ENCODE results near the gene KMT2E. TPM values are rescaled to one million over a fixed set of nuclear protein-coding genes. Genes with fewer than 3 reads are reported as not detected.
"Not testable (repeated sequence)": the region's sequence is repeated elsewhere in the genome, so short reads cannot be mapped to it uniquely, and the experiment has no call there.

The KMT2E gene
- total RNA-seq, 1 experiment from 2014 or later = 68.1 TPM

DNA sequence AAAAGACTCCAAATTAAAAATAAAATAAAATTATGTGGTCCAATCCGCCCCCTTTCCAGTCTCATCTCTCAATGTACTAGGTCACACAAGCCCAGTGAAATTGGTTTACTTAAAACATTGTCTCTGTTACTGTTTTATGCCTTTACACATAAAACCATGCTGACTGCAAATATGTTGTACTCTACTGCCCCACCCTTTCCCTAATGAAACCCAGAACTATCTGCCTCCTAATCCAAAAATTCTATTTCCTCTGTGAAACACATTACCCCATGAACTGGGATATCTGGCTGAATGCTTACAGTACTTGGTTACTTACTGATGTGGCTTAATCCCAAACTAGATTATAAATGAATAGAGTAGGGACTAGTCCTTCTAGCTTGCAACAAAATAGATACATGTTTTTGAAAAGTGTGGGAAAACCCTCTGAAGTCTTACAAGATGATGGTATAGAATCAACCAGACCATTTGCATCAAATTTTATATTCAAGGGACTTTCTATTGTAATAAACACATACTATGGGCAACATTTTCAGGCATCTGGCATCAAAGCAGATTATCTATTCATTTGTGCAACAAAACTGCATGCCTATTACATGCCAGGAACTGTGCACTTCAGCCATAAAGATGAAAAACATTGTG is 10.0 kb upstream of the KMT2E start:
- CTCF ChIA-PET = no interaction called here
- Histone ChIP-seq H3K27me3 (ENCODE audit: insufficient read depth, low read depth) (no peaks in the 10 kb centered on the region), H3K4me1 (replicated peaks; ENCODE audit: insufficient read depth) (peaks cover 39% of the 10 kb centered on the region), H3K36me3 (ENCODE audit: low read depth) (peaks cover 38% of the 10 kb centered on the region), H3K4me2 (peak overlapping the region; percentile 13; the same call in 1 of the 2 replicates), H3K4me3 (no peak overlapping the region), H4K20me1 (ENCODE audit: insufficient read depth) (peaks cover 100% of the 10 kb centered on the region), H3F3A (ENCODE audit: insufficient read depth, low read depth) (peaks cover 19% of the 10 kb centered on the region; the same call in 1 of the 2 replicates), H3K79me2 (ENCODE audit: low read depth) (peaks cover 100% of the 10 kb centered on the region), H3K9me3 (ENCODE audit: insufficient read depth, low read depth) (no peaks in the 10 kb centered on the region), H3K27ac (no peak overlapping the region), H3K9me2 (ENCODE audit: insufficient read depth) (no peaks in the 10 kb centered on the region), H2AFZ (no peak overlapping the region)
- POLR2A ChIA-PET (ENCODE audit: unreplicated experiment) = no interaction called here
- intact Hi-C loops (cut with micrococcal nuclease; ENCODE audit: unreplicated experiment) = no loop called here
- no TSS peak for BruUV-seq (replicated peaks)
- no peak for DNase-seq
- TF ChIP-seq, protein P1, sequence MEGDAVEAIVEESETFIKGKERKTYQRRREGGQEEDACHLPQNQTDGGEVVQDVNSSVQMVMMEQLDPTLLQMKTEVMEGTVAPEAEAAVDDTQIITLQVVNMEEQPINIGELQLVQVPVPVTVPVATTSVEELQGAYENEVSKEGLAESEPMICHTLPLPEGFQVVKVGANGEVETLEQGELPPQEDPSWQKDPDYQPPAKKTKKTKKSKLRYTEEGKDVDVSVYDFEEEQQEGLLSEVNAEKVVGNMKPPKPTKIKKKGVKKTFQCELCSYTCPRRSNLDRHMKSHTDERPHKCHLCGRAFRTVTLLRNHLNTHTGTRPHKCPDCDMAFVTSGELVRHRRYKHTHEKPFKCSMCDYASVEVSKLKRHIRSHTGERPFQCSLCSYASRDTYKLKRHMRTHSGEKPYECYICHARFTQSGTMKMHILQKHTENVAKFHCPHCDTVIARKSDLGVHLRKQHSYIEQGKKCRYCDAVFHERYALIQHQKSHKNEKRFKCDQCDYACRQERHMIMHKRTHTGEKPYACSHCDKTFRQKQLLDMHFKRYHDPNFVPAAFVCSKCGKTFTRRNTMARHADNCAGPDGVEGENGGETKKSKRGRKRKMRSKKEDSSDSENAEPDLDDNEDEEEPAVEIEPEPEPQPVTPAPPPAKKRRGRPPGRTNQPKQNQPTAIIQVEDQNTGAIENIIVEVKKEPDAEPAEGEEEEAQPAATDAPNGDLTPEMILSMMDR (conservative IDR thresholded peaks at IDR 0.05) = no peak
- TF ChIP-seq EZH2 (IDR thresholded peaks at IDR 0.05; ENCODE audit: low read depth) = no peak

DNA sequence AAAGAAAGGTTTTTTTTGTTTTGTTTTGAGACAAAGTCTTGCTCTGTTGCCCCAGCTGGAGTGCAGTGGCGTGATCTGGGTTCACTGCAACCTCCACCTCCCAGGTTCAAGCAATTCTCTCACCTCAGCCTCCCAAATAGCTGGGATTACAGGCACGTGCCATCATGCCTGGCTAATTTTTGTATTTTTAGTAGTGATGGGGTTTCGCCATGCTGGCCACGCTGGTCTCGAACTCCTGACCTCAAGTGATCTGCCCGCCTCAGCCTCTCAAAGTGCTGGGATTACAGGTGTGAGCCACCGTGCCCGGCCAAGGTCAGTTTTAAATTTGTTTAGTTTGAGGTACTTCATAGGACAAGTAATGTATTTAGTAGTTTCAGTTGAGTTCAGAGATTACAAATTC is 9.0 kb upstream of the KMT2E start:
- Histone ChIP-seq H3K79me2 (ENCODE audit: low read depth) (peaks cover 100% of the 10 kb centered on the region), H4K20me1 (ENCODE audit: insufficient read depth) (peaks cover 100% of the 10 kb centered on the region)
- not testable (repeated sequence) for BruUV-seq (replicated peaks)

DNA sequence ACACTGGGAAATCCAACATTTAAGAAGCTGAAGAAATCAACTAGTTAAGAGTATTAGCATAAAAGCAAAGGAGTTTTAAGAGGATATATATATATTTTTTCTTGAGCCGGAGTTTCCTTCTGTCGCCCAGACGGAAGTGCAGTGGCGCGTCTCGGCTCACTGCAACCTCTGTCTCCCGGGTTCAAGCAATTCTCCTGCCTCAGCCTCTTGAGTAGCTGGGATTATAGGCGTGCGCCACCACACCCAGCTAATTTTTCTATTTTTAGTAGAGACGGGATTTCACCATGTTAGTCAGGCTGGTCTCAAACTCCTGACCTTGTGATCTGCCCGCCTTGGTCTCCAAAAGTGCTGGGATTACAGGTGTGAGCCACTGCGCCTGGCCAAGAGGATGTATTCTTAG is 8.5 kb upstream of the KMT2E start:
- H3K9me3 ChIP-seq (ENCODE audit: insufficient read depth, low read depth); H3K27me3 ChIP-seq (ENCODE audit: insufficient read depth, low read depth); H3K9me2 ChIP-seq (ENCODE audit: insufficient read depth); H3K27ac ChIP-seq; CTCF ChIA-PET; H3K4me3 ChIP-seq; H2AFZ ChIP-seq; BruUV-seq (replicated peaks); intact Hi-C loops (cut with micrococcal nuclease; ENCODE audit: unreplicated experiment); H3K4me2 ChIP-seq; DNase-seq: not testable (repeated sequence)
- Histone ChIP-seq H3K36me3 (ENCODE audit: low read depth) (peaks cover 28% of the 10 kb centered on the region), H3K4me1 (replicated peaks; ENCODE audit: insufficient read depth) (peaks cover 54% of the 10 kb centered on the region), H3F3A (ENCODE audit: insufficient read depth, low read depth) (peaks cover 19% of the 10 kb centered on the region; the same call in 1 of the 2 replicates), H3K79me2 (ENCODE audit: low read depth) (peaks cover 100% of the 10 kb centered on the region), H4K20me1 (ENCODE audit: insufficient read depth) (peaks cover 100% of the 10 kb centered on the region)
- POLR2A ChIA-PET (ENCODE audit: unreplicated experiment) = interaction anchor here (0.6 kb wide), 1 partner anchor 10 kb away, joined by 3 read pairs; no protein-coding TSS in a partner anchor

More for the DNA sequence above, 9.0 kb upstream of the KMT2E start:
- H3K4me1 ChIP-seq (replicated peaks; ENCODE audit: insufficient read depth) = peaks cover 49% of the 10 kb centered on the region
- intact Hi-C loops (cut with micrococcal nuclease; ENCODE audit: unreplicated experiment); CTCF ChIA-PET; POLR2A ChIA-PET (ENCODE audit: unreplicated experiment); H3K4me3 ChIP-seq; H2AFZ ChIP-seq; H3K27ac ChIP-seq; H3K9me3 ChIP-seq (ENCODE audit: insufficient read depth, low read depth); H3K4me2 ChIP-seq; DNase-seq; H3K27me3 ChIP-seq (ENCODE audit: insufficient read depth, low read depth); H3K9me2 ChIP-seq (ENCODE audit: insufficient read depth): not testable (repeated sequence)
- peaks cover 28% of the 10 kb centered on the region for H3K36me3 ChIP-seq (ENCODE audit: low read depth)
- H3F3A ChIP-seq (ENCODE audit: insufficient read depth, low read depth) = peaks cover 19% of the 10 kb centered on the region; the same call in 1 of the 2 replicates

DNA sequence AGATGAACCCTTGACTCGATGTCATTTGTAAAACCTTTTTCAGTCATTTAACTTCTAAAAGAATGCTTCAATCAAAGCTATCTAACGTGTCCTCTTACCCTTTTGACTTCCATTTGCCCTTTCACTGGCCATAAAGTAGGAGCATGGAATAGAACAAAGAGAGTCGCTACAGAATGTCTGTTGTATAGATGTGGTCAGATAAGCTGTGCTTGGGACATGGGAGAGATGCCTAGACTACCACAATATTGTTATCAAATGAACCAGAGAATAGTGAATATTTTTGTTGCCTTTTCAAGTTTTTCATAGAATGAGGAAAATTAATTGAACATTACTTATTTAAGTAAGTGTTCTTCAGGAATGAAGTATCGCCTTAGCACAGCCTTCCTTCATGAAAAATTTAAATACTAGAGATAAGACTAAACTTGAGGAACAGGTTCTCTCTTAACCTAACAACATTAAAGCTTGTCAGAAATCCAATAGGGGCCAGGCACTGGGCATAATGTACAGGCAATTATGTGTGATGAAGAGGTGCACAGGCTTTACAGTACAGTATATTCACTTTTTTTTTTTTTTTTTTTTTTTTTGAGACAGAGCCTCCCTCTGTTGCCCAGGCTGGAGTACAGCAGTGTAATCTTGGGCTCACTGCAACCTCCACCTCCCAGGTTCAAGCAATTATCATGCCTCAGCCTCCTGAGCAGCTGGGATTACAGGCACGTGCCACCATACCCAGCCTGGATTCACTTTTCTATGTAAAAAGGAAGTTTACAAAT is 7.5 kb upstream of the KMT2E start:
- Histone ChIP-seq H3K4me2 (peak overlapping the region; percentile 40), H2AFZ (no peak overlapping the region), H3K4me3 (no peak overlapping the region), H3K9me2 (ENCODE audit: insufficient read depth) (no peaks in the 10 kb centered on the region), H3K9me3 (ENCODE audit: insufficient read depth, low read depth) (no peaks in the 10 kb centered on the region), H3F3A (ENCODE audit: insufficient read depth, low read depth) (peaks cover 19% of the 10 kb centered on the region; the same call in 1 of the 2 replicates), H3K36me3 (ENCODE audit: low read depth) (peaks cover 24% of the 10 kb centered on the region), H3K79me2 (ENCODE audit: low read depth) (peaks cover 100% of the 10 kb centered on the region), H4K20me1 (ENCODE audit: insufficient read depth) (peaks cover 100% of the 10 kb centered on the region), H3K27me3 (ENCODE audit: insufficient read depth, low read depth) (no peaks in the 10 kb centered on the region), H3K27ac (no peak overlapping the region), H3K4me1 (replicated peaks; ENCODE audit: insufficient read depth) (peaks cover 63% of the 10 kb centered on the region)
- peak; percentile 51 to 85 for DNase-seq
- ChIA-PET CTCF (interaction anchor here (0.7 kb wide), 2 partner anchors 25 to 1377 kb away, joined by 8 to 16 read pairs; no protein-coding TSS in a partner anchor), POLR2A (ENCODE audit: unreplicated experiment) (interaction anchor here (0.5 to 0.7 kb wide), 4 partner anchors 9 to 46 kb away, joined by 3 to 7 read pairs (median 5); no protein-coding TSS in a partner anchor)
- no TSS peak for BruUV-seq (replicated peaks)
- intact Hi-C loops (cut with micrococcal nuclease; ENCODE audit: unreplicated experiment) = no loop called here
- TF ChIP-seq, protein P1 (conservative IDR thresholded peaks at IDR 0.05) = no peak
- no peak for TF ChIP-seq EZH2 (IDR thresholded peaks at IDR 0.05; ENCODE audit: low read depth)

Measured in PC-9 (cell line).